ENCODE results near the gene RNMT.
"Not testable (repeated sequence)": the region's sequence is repeated elsewhere in the genome, so short reads cannot be mapped to it uniquely, and the experiment has no call there.

GRCh38 chr18:13677350-13677749 lies 49.1 kb upstream of the RNMT start:
- TF ChIP-seq, protein P1, sequence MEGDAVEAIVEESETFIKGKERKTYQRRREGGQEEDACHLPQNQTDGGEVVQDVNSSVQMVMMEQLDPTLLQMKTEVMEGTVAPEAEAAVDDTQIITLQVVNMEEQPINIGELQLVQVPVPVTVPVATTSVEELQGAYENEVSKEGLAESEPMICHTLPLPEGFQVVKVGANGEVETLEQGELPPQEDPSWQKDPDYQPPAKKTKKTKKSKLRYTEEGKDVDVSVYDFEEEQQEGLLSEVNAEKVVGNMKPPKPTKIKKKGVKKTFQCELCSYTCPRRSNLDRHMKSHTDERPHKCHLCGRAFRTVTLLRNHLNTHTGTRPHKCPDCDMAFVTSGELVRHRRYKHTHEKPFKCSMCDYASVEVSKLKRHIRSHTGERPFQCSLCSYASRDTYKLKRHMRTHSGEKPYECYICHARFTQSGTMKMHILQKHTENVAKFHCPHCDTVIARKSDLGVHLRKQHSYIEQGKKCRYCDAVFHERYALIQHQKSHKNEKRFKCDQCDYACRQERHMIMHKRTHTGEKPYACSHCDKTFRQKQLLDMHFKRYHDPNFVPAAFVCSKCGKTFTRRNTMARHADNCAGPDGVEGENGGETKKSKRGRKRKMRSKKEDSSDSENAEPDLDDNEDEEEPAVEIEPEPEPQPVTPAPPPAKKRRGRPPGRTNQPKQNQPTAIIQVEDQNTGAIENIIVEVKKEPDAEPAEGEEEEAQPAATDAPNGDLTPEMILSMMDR (IDR thresholded peaks at IDR 0.05): not testable (repeated sequence)
- TF ChIP-seq ZFX (IDR thresholded peaks at IDR 0.05; ENCODE audit: borderline replicate concordance): not testable (repeated sequence)

Data from 22Rv1 (cell line).